Ishikawa (cell line): ENCODE results near the gene KRT39.

Experiments
- CEBPB ChIP-seq: IDR thresholded peaks from 2 replicates; pipeline ENCODE4 v1.6.1; 2012
- CREB1 ChIP-seq: IDR thresholded peaks from 2 replicates; pipeline ENCODE4 v1.6.1; 2012; ENCODE audit warnings: low read depth
- EGR1 ChIP-seq: IDR thresholded peaks from 2 replicates; pipeline ENCODE4 v1.6.1; 2012
- EP300 ChIP-seq: IDR thresholded peaks from 2 replicates; pipeline ENCODE4 v1.6.1; 2012; ENCODE audit warnings: borderline replicate concordance
- MAX ChIP-seq: IDR thresholded peaks from 2 replicates; pipeline ENCODE4 v1.6.1; 2012
- NFIC ChIP-seq: IDR thresholded peaks from 2 replicates; pipeline ENCODE4 v1.6.1; 2012
- RAD21 ChIP-seq: IDR thresholded peaks from 2 replicates; pipeline ENCODE4 v1.6.1; 2012; ENCODE audit warnings: low read depth
- TAF1 ChIP-seq: IDR thresholded peaks from 2 replicates; pipeline ENCODE4 v1.6.1; 2012; ENCODE audit warnings: low read depth, mild to moderate bottlenecking
- TCF12 ChIP-seq: IDR thresholded peaks from 2 replicates; pipeline ENCODE4 v1.6.1; 2012; ENCODE audit warnings: low read depth
- TEAD4 ChIP-seq: IDR thresholded peaks from 2 replicates; pipeline ENCODE4 v1.6.1; 2012
- YY1 ChIP-seq: IDR thresholded peaks from 2 replicates; pipeline ENCODE4 v1.6.1; 2012; ENCODE audit warnings: low read depth
- TF ChIP-seq, protein P1 (sequence below): IDR thresholded peaks from 2 replicates; pipeline ENCODE4 v1.6.1; 2012; ENCODE audit warnings: low read depth, mild to moderate bottlenecking

DNA sequence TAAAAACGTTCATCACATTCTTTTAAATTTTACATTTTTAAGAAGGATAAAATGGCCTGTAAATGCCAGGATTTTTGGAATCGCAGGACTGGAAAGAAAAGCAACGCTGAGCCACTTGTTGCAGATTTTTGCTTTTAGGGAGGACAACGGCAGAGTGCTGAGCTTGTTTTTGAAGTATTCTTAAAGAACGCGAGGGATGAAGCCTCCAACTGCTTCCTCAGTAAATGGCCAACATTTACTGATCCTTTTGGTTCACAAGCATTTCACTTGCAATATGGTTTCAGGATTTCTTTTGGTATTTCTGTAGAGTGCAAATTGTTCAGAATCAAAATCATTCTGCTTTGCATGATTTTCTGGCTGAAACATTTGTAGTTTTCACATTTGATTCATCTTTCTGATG is 26.5 kb downstream of the KRT39 start:
- TF ChIP-seq, protein P1, sequence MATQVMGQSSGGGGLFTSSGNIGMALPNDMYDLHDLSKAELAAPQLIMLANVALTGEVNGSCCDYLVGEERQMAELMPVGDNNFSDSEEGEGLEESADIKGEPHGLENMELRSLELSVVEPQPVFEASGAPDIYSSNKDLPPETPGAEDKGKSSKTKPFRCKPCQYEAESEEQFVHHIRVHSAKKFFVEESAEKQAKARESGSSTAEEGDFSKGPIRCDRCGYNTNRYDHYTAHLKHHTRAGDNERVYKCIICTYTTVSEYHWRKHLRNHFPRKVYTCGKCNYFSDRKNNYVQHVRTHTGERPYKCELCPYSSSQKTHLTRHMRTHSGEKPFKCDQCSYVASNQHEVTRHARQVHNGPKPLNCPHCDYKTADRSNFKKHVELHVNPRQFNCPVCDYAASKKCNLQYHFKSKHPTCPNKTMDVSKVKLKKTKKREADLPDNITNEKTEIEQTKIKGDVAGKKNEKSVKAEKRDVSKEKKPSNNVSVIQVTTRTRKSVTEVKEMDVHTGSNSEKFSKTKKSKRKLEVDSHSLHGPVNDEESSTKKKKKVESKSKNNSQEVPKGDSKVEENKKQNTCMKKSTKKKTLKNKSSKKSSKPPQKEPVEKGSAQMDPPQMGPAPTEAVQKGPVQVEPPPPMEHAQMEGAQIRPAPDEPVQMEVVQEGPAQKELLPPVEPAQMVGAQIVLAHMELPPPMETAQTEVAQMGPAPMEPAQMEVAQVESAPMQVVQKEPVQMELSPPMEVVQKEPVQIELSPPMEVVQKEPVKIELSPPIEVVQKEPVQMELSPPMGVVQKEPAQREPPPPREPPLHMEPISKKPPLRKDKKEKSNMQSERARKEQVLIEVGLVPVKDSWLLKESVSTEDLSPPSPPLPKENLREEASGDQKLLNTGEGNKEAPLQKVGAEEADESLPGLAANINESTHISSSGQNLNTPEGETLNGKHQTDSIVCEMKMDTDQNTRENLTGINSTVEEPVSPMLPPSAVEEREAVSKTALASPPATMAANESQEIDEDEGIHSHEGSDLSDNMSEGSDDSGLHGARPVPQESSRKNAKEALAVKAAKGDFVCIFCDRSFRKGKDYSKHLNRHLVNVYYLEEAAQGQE = no peak
- TF ChIP-seq TAF1 (no peak), EP300 (no peak), TCF12 (no peak), CREB1 (no peak), CEBPB (no peak), RAD21 (no peak), MAX (no peak), EGR1 (no peak), TEAD4 (no peak), YY1 (no peak), NFIC (no peak)
